Hepatocyte (in vitro differentiated cells): ENCODE data around the gene TEX52. TPM values are rescaled to one million over a fixed set of nuclear protein-coding genes. Genes with fewer than 3 reads are reported as not detected.

ENCODE experiments used
- DNase-seq: peaks from one replicate; pipeline ENCODE4 v3.0.0-alpha.2; 2016; ENCODE audit warnings: low spot score
- H2AFZ ChIP-seq: fragments of 200-600 bp; sonication (generic); 2 replicates; pipeline ENCODE4 v1.6.0; 2016; ENCODE audit warnings: antibody characterized with exemption, mild to moderate bottlenecking
- H3K27ac ChIP-seq: fragments of 200-600 bp; sonication (generic); 2 replicates; pipeline ENCODE4 v1.5.1; 2016; ENCODE audit warnings: mild to moderate bottlenecking
- H3K27me3 ChIP-seq: fragments of 200-600 bp; sonication (generic); 2 replicates; pipeline ENCODE4 v1.6.1; 2016
- H3K36me3 ChIP-seq: fragments of 200-600 bp; sonication (generic); replicated peaks from 2 replicates; pipeline ENCODE4 v1.5.1; 2016; ENCODE audit warnings: low read depth; ENCODE audit not compliant: insufficient read depth
- H3K4me1 ChIP-seq: fragments of 200-600 bp; sonication (generic); 2 replicates; pipeline ENCODE4 v1.5.1; 2016; ENCODE audit warnings: mild to moderate bottlenecking, moderate library complexity; ENCODE audit not compliant: insufficient read depth
- H3K4me2 ChIP-seq: fragments of 200-600 bp; sonication (generic); 2 replicates; pipeline ENCODE4 v1.6.0; 2016
- H3K4me3 ChIP-seq: fragments of 200-600 bp; sonication (generic); 2 replicates; pipeline ENCODE4 v1.5.1; 2016; ENCODE audit warnings: mild to moderate bottlenecking
- H3K79me2 ChIP-seq: fragments of 200-600 bp; sonication (generic); 2 replicates; pipeline ENCODE4 v1.6.0; 2017; ENCODE audit warnings: mild to moderate bottlenecking
- H3K9me2 ChIP-seq: fragments of 200-600 bp; sonication (generic); replicated peaks from 2 replicates; pipeline ENCODE4 v1.6.0; 2017; ENCODE audit warnings: mild to moderate bottlenecking; ENCODE audit not compliant: insufficient read depth
- H3K9me3 ChIP-seq: fragments of 200-600 bp; sonication (generic); 2 replicates; pipeline ENCODE4 v1.5.1; 2016; ENCODE audit warnings: low read depth, mild to moderate bottlenecking
- H4K20me1 ChIP-seq: fragments of 200-600 bp; sonication (generic); 2 replicates; pipeline ENCODE4 v1.6.0; 2016; ENCODE audit warnings: mild to moderate bottlenecking; ENCODE audit not compliant: insufficient read depth, poor library complexity, severe bottlenecking
- CTCF ChIP-seq: fragments of 200-600 bp; sonication (generic); IDR thresholded peaks from 2 replicates; pipeline ENCODE4 v1.5.1; 2016; ENCODE audit warnings: antibody characterized with exemption, mild to moderate bottlenecking; ENCODE audit not compliant: poor library complexity
- EZH2 ChIP-seq: fragments of 200-600 bp; sonication (generic); IDR thresholded peaks from 2 replicates; pipeline ENCODE4 v1.6.1; 2016; ENCODE audit warnings: antibody characterized with exemption, mild to moderate bottlenecking, borderline replicate concordance
- EZH2phosphoT487 ChIP-seq: fragments of 200-600 bp; sonication (generic); IDR thresholded peaks from one replicate; pipeline ENCODE4 v1.6.1; 2018; ENCODE audit warnings: antibody characterized with exemption, mild to moderate bottlenecking, low read depth, moderate library complexity; ENCODE audit not compliant: unreplicated experiment, severe bottlenecking
- WGBS: methylation state at CpG from one replicate; pipeline ENCODE4 v1.1.6; 2016; ENCODE audit warnings: low lambda C conversion rate; ENCODE audit errors: missing lambda C conversion rate; 5-methylcytosine and 5-hydroxymethylcytosine counted together
- polyA plus RNA-seq: library from polyadenylated mRNA; unstranded; fragments of >200 nt; fragmentation: Nextera tagmentation; extraction: Ambion mirVana; gene quantifications from 2 replicates; pipeline ENCODE4 v1.2.1, GENCODE V29; 2016
- total RNA-seq: library from RNA; depleted of rRNA; stranded (reverse); fragments of >200 nt; gene quantifications from 2 replicates; pipeline ENCODE4 v1.2.3, GENCODE V29; 2014

The TEX52 gene
- total and polyA plus RNA-seq, 2 experiments from 2014 or later: not detected

DNA sequence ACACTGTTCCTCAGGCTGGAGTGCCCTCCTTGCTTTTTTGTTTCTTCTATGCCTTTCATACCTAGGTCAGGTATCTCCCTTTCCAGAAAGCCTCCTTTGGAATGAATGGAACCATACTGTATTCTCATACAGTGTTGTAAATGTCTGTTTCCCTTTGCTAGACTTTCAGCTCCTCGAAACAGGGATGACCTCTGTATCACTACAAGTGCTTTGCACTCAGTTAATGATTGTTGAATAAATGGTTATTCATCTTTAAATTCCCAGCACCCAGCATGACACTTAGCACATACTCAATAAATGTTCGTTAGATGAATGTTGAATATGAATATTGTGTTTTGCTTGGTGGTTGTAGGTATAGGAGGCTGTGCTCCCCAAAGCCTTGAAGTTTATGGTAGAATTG is 28.0 kb upstream of the TEX52 start:
- Histone ChIP-seq H3K36me3 (no peaks in the 10 kb centered on the region), H3K4me3 (no peak overlapping the region), H2AFZ (no peak overlapping the region), H3K9me2 (no peaks in the 10 kb centered on the region), H4K20me1 (no peaks in the 10 kb centered on the region), H3K4me1 (no peaks in the 10 kb centered on the region), H3K27ac (no peak overlapping the region), H3K27me3 (no peaks in the 10 kb centered on the region), H3K79me2 (peaks cover 41% of the 10 kb centered on the region), H3K9me3 (no peaks in the 10 kb centered on the region), H3K4me2 (no peak overlapping the region)
- no peak for DNase-seq
- WGBS: 90% methylated on average over 2 of the region's 2 CpGs
- no peak for TF ChIP-seq CTCF

DNA sequence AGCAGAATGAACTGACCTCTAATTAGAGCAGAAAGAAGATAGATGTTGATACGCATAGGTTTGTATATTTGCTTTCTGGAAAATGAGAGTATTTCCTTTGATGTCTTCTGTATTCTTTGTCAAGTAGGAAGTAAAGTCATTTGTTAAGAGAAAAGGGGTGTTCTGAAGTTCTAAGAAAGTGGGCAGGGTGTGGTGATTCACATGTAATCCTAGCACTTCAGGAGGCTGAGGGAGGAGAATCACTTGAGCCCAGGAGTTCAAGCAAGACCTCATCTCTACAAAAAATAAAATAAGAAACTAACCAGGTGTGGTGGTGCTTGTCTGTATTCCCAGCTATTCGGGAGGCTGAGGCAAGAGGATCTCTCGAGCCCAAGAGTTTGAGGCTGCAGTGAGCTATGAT is 23.0 kb upstream of the TEX52 start:
- Histone ChIP-seq H3K79me2 (peaks cover 77% of the 10 kb centered on the region), H4K20me1 (no peaks in the 10 kb centered on the region), H2AFZ (no peak overlapping the region), H3K4me3 (no peak overlapping the region), H3K9me3 (no peaks in the 10 kb centered on the region), H3K9me2 (no peaks in the 10 kb centered on the region), H3K27me3 (no peaks in the 10 kb centered on the region), H3K4me2 (no peak overlapping the region), H3K36me3 (no peaks in the 10 kb centered on the region), H3K27ac (no peak overlapping the region), H3K4me1 (peaks cover 17% of the 10 kb centered on the region)
- 96% methylated on average over 3 of the region's 3 CpGs for WGBS
- DNase-seq: no peak
- TF ChIP-seq EZH2phosphoT487: no peak
- TF ChIP-seq CTCF: no peak
- TF ChIP-seq EZH2: no peak

- Histone ChIP-seq H3K9me3 (no peaks in the 10 kb centered on the region), H3K4me2 (peak overlapping the region; percentile 98), H3K4me1 (peaks cover 17% of the 10 kb centered on the region), H3K79me2 (peaks cover 70% of the 10 kb centered on the region), H3K4me3 (peak overlapping the region; percentile 39), H3K9me2 (no peaks in the 10 kb centered on the region), H3K27me3 (no peaks in the 10 kb centered on the region), H3K27ac (peak overlapping the region; percentile 96), H3K36me3 (no peaks in the 10 kb centered on the region), H4K20me1 (no peaks in the 10 kb centered on the region), H2AFZ (peak overlapping the region; percentile 65)
- TF ChIP-seq EZH2 (no peak), CTCF (peak; percentile 4)
- 38% methylated on average over 16 of the region's 16 CpGs for WGBS
- peak; percentile 45 for DNase-seq
These were observed 21.3 kb upstream of the TEX52 start for GRCh38 chr12:2877953-2878732.
